Stimulated activated CD4-positive, alpha-beta T cell treated with anti-CD3 and anti-CD28 coated beads, TNF-alpha, amount 100 ng/mL, for 48 hours (primary cell): ENCODE measurements around the gene GJB3.
"Not testable (repeated sequence)": the region's sequence is repeated elsewhere in the genome, so short reads cannot be mapped to it uniquely, and the experiment has no call there.

ENCODE experiments used
- DNase-seq, 3 donors: peaks; one replicate each; pipeline ENCODE4 v3.0.0-alpha.2; 2020; ENCODE audit warnings: low read depth in 3 of 3

GJB3 gene

DNA sequence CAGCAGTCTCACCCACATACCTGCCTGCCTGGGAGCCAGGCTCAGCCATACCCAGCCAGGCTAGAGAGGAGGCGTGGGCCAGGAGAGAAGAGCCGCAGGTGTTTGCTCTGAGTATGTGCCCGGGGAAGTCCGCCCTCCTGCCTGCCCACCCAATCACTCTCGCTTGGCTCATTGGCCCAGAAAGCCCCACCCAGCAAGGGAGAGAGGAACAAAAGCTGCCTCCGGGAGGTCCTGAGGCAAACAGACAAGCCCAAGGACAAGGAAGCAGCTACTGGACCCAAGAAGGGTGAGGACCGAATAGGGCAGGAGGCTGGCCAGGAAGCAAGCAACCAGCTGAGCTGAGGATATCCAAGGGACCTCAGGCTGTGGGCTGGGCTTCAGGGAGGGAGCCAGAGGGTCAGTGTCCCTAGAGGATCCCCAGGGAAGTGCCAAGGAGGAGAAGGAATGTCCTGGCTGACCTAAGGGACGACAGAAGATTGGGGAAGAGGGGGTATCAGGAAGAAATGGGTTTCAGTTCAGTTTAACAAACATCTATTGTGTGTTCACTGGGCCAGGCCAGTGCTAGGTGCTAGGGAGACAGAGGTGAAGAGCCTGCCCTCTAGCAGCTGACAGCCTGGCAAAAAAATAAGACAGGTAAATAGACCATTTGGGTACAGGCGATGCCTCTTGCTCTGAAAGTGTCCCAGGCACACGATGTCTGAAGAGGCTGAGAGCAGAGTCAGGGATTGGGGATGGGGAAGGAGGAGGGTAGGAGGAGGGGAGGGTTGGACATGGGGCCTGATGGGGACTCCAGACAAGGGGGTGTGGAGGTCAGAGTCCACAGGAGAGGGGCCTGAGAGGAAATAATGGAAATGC, 21.3 kb upstream of the GJB3 start, which contains the start of gene GJB4:
TSS of gene GJB4 (plus strand) at position 238 of the 855 bp plus-strand sequence. CDS start 1,515 bp downstream, outside the sequence.
- no peak for DNase-seq

DNA sequence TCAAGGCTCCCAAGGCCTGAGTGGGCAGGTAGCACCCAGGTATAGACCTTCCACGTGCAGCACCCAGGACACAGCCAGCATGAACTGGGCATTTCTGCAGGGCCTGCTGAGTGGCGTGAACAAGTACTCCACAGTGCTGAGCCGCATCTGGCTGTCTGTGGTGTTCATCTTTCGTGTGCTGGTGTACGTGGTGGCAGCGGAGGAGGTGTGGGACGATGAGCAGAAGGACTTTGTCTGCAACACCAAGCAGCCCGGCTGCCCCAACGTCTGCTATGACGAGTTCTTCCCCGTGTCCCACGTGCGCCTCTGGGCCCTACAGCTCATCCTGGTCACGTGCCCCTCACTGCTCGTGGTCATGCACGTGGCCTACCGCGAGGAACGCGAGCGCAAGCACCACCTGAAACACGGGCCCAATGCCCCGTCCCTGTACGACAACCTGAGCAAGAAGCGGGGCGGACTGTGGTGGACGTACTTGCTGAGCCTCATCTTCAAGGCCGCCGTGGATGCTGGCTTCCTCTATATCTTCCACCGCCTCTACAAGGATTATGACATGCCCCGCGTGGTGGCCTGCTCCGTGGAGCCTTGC, 19.7 kb upstream of the GJB3 start:
- no peak for DNase-seq

DNA sequence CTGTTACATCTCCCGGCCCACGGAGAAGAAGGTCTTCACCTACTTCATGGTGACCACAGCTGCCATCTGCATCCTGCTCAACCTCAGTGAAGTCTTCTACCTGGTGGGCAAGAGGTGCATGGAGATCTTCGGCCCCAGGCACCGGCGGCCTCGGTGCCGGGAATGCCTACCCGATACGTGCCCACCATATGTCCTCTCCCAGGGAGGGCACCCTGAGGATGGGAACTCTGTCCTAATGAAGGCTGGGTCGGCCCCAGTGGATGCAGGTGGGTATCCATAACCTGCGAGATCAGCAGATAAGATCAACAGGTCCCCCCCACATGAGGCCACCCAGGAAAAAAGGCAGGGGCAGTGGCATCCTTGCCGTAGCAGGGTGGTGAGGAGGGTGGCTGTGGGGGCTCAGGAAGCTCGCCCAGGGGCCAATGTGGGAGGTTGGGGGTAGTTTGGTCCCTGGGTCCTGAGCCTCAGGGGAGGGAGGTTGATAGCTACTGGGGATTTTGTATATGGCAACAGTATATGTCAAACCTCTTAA, 19.2 kb upstream of the GJB3 start:
- DNase-seq = no peak

- no peak for DNase-seq
These were observed 18.4 kb upstream of the GJB3 start for GRCh38 chr1:34762474-34763141.

GRCh38 chr1:34763142-34763781, 17.8 kb upstream of the GJB3 start:
- no peak for DNase-seq

- DNase-seq = no peak
These were observed 12.2 kb upstream of the GJB3 start for GRCh38 chr1:34768856-34769255.

DNA sequence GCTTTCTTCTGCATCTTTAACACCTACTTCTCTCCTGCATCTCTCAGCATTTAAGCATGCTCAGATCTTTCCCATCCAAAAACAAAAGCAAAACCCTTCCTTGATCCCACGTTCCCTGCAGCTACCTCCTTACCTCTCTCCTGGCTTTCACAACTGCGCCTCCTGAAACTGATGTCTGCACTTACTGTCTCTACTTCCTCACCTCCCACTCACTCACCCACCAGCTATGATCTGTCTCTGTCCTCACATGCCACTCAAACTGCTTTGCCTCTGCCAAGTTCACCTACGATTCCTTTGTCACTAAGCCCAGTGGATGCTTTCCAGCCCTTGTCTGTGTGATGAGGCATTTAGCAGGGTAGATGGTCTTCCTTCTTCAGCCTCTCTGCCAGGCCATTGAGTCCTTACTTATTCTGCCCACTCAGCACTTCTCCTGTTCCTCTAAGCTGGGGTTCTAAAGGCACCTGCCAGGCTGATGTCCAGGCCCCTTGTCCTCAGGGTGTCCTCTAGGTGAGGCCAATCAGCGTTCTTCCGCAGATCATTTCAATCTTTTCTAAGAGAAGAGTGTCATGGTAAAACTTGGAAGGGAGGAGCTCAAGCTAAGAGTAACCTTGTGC, 10.0 kb upstream of the GJB3 start:
- no peak for DNase-seq

- no peak for DNase-seq
These were observed 9.2 kb upstream of the GJB3 start for GRCh38 chr1:34771573-34772371.

DNA sequence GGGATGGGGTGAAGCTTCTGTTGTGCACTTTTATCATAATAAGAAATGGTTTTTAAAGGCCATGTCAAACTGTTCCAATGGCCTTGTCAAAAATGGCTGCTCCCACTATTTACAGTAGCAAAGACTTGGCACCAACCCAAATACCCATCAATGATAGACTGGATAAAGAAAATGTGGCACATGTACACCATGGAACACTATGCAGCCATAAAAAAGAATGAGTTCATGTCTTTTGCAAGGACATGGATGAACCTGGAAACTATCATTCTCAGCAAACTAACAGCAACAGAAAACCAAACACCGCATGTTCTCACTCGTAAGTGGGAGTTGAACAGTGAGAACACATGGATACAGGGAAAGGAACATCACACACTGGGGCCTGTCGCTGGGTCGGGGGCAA, 7.9 kb upstream of the GJB3 start:
- DNase-seq = not testable (repeated sequence)

- DNase-seq = no peak
These were observed 6.1 kb upstream of the GJB3 start for GRCh38 chr1:34774957-34775356.

DNA sequence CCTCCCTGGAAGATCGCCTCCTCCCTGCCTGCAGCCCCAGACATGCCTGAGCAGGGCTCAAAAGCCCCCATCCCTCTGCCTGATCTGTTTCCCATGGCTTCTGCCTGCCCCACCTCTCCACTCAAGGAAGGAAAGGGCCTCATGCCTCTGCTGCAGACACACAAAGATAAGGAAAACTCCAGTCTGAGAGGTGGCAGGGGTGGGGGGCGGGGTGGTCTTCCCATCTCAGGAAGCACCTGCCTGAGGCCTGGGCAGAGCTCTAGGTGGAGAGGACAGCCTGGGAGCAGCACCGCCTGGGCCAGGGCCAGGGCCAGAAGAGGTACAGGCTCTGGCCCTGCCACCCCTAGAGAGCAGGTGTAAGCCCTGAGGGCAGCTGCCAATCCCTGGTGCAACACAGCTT, 4.1 kb upstream of the GJB3 start:
- no peak for DNase-seq

- DNase-seq = no peak
These were observed 3.3 kb upstream of the GJB3 start for GRCh38 chr1:34777519-34778321.

- DNase-seq = no peak
These were observed 2.6 kb upstream of the GJB3 start for GRCh38 chr1:34778381-34778780.

GRCh38 chr1:34779005-34779404, 2.0 kb upstream of the GJB3 start:
- DNase-seq = no peak

GRCh38 chr1:34779526-34779925, 1.5 kb upstream of the GJB3 start:
- no peak for DNase-seq

DNA sequence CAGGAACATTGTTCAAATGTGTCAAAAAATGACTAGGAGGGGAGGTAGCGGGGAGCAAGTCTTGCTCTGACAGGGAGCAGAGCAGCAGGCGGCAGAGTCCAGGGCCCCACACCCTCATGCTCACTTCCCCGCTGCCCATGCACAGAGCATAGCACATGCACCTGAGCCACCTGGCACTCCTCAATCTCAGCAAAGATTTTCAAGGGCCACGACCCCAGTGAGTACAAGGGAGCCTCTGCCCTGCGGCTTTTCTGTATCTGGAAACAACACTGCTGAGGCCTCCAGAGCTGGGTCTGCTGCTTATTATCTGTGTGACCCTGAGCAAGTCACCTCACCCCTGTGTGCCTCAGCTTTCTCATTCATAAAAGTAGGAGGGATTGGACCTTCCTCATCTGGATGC, 1.1 kb upstream of the GJB3 start:
- no peak for DNase-seq

- no peak for DNase-seq
These were observed 486 bp upstream of the GJB3 start for GRCh38 chr1:34780528-34780927.

DNA sequence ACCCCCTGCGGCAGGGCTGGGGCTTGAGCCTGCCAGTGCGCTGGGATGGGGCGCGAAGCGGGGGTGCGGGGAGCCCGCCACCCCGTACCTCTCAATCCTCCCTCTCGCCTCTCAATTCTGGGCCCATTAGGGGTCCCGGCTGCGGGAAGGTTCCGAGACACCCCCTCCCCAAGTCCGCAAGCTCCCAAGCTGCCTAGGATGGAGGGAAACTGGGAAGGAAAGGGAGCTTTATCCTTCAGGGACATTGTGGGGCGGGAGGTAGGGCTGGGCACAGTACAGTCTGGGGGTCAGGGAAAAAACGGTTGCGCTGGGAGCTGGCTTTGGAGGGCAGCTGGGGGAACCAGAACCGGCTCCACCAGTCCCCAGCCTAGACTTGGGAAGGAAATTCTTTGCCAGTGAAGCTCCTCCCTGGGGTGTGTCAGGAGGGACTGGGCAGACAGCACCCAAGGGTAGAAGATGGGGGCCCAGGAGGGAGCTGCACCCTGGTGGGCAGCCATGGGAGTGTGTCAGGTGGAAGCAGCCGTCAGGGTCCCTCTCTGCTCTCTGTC, 904 bp downstream of the GJB3 start:
- no peak for DNase-seq

GRCh38 chr1:34784751-34785221, 3.8 kb downstream of the GJB3 start:
- DNase-seq = no peak
